HG02938 (cell line): Measurements from ENCODE around the gene ADRB1.

Source experiments
- ATAC-seq: cut with Tn5 transposase; IDR thresholded peaks from one replicate; pipeline ENCODE4 v1.9.1; 2021; ENCODE audit warnings: mild to moderate bottlenecking, moderate library complexity; ENCODE audit not compliant: unreplicated experiment

ADRB1 gene

DNA sequence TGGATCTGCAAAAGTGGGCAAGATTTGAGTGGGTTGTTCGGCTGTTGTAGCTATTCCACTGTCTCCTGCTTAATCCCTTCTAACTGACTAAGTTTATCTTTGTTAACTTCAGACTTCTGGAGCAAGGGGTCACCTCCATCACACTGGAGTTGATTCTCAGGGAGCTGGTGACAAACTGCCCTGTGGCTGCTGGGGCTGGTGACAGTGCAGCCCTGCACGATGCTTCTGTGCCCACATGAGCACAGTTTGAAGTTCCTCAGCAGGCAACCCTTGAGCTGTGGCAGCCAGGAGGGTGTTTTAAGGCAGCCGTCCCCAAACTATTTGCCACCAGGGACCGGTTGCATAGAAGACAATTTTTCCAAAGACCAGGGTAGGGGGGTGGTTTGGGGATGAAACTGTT is 40.5 kb downstream of the ADRB1 start:
- ATAC-seq: no peak

GRCh38 chr10:114087255-114087654 is 43.6 kb downstream of the ADRB1 start:
- no peak for ATAC-seq

- no peak for ATAC-seq
These were observed 44.0 kb downstream of the ADRB1 start for GRCh38 chr10:114087655-114088054.

GRCh38 chr10:114094795-114095194 is 51.1 kb downstream of the ADRB1 start:
- ATAC-seq: peak; percentile 55

DNA sequence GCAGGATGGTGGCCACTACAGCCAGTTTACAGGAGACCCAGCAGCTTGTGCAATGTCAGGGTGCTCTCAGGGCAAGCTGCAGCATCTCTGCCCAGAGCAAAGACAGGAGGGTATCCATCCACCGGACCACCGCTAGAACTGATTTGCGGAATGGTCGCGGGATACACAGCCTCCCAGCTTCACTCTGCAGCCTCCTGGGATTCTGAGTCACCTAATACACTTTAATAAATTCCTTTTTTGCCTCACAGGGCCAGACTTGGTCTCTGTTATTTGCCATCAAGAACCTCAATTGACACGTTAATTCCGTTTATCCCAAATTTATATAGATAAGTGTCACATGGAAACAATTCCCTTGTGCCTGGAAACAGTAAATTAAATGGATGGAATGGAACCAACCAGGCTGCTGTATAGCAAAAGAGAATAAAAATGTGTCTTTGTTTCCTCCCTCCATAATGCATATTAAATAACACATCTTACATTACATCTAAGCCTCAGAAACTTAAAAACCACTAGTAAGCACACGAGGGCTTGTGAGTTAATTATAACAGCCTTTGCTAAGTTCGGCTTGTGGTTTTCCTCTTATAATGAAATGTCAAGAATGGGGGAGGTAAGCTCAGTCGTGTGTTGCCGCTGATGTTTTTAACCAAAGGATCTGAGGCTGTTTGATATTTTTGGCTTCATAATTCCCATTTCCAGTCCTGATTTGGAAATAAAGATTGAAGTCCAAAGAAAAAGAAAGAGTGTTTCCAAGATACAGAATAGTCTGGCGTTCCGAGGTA is 52.1 kb downstream of the ADRB1 start:
- ATAC-seq: peak; percentile 47
